Upper lobe of right lung (tissue), 1 donor: ENCODE measurements around the gene CTNNA3. TPM values are rescaled to one million over a fixed set of nuclear protein-coding genes. Genes with fewer than 3 reads are reported as not detected.

Experiments
- ATAC-seq: fragments of 200-7000 bp; cut with Tn5 transposase; one replicate; pipeline ENCODE4 v1.9.1; 2020; ENCODE audit warnings: mild to moderate bottlenecking, moderate library complexity
- DNase-seq: peaks from one replicate; pipeline ENCODE4 v3.0.0-alpha.2; 2020
- H3K27ac ChIP-seq: fragments of 200-600 bp; one replicate; pipeline ENCODE4 v1.8.0; 2022
- H3K27me3 ChIP-seq: fragments of 200-600 bp; one replicate; pipeline ENCODE4 v1.8.0; 2022; ENCODE audit warnings: mild to moderate bottlenecking
- H3K36me3 ChIP-seq: fragments of 200-600 bp; one replicate; pipeline ENCODE4 v1.8.0; 2022
- H3K4me1 ChIP-seq: fragments of 200-600 bp; one replicate; pipeline ENCODE4 v1.8.0; 2022
- H3K4me3 ChIP-seq: fragments of 200-600 bp; one replicate; pipeline ENCODE4 v1.8.0; 2022; ENCODE audit warnings: mild to moderate bottlenecking
- H3K9me3 ChIP-seq: fragments of 200-600 bp; one replicate; pipeline ENCODE4 v1.8.0; 2022
- intact Hi-C: fragments of 100-400 bp; cut with DNase I; formaldehyde crosslinking; loops from one replicate; pipeline ENCODE4 v1.11.0; 2022
- total RNA-seq: library from RNA; stranded (reverse); fragmentation: NEBNext Ultra II Directional; extraction: Animal tissue kit (Norgen Biotek cat#: 25700); gene quantifications from one replicate; pipeline ENCODE4 v1.2.1, GENCODE V29; 2021
- TF ChIP-seq, protein P1 (sequence below): fragments of 200-600 bp; IDR thresholded peaks from one replicate; pipeline ENCODE4 v1.8.0; 2022; ENCODE audit warnings: antibody characterized with exemption
- donor health status: DM: no; HTN: yes; CAD: no; lungs with severe emphysema.

CTNNA3 gene
- total RNA-seq, 1 donor from 2014 or later: 0.67 TPM

DNA sequence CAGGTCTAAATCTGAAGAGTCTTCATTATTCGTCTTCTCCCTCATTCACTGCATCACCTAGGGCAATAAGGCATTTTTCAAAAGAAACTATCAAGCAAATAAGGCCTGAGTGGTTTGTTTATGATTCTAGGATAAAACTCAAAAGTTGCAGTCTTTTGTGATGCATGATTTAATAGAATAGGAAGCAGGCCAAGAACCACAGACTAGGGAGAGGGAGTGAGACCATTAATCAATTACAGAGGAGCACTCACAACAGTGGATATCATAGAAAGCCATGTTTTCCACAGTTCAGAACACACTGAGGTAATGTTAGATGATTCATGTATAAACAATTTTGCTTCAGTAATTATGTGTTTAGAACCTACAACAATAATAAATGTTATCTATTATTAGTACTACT lies 858.0 kb downstream of the CTNNA3 start:
- DNase-seq: no peak
- intact Hi-C loops: no loop called here
- H3K27ac ChIP-seq: no peak overlapping the region
- H3K9me3 ChIP-seq: no peaks in the 10 kb centered on the region
- H3K4me1 ChIP-seq: no peaks in the 10 kb centered on the region
- TF ChIP-seq, protein P1, sequence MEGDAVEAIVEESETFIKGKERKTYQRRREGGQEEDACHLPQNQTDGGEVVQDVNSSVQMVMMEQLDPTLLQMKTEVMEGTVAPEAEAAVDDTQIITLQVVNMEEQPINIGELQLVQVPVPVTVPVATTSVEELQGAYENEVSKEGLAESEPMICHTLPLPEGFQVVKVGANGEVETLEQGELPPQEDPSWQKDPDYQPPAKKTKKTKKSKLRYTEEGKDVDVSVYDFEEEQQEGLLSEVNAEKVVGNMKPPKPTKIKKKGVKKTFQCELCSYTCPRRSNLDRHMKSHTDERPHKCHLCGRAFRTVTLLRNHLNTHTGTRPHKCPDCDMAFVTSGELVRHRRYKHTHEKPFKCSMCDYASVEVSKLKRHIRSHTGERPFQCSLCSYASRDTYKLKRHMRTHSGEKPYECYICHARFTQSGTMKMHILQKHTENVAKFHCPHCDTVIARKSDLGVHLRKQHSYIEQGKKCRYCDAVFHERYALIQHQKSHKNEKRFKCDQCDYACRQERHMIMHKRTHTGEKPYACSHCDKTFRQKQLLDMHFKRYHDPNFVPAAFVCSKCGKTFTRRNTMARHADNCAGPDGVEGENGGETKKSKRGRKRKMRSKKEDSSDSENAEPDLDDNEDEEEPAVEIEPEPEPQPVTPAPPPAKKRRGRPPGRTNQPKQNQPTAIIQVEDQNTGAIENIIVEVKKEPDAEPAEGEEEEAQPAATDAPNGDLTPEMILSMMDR: no peak
- H3K4me3 ChIP-seq: no peak overlapping the region
- no peaks in the 10 kb centered on the region for H3K36me3 ChIP-seq
- no peak for ATAC-seq
- no peaks in the 10 kb centered on the region for H3K27me3 ChIP-seq

DNA sequence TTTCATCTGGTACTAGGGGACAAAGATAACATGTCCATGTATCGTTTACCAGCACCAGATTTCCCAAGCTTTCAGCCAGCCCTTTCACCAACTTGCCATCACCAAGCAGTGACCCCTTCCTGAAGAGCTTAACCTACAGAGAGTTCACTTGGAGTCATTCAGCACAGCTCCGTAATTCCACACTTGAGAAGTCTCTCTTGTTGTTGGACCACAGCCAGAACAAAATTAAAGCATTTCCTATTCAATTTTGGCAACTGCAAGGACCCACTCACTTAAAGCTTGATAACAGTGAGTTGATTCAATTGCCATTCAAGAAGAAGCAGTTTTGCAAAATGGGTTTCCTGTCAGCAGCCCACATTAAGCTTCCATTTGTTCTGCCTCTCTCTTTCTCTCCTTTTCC lies 858.7 kb downstream of the CTNNA3 start:
- no peak for ATAC-seq
- Histone ChIP-seq H3K36me3 (no peaks in the 10 kb centered on the region), H3K4me3 (no peak overlapping the region), H3K9me3 (no peaks in the 10 kb centered on the region), H3K27ac (no peak overlapping the region), H3K27me3 (no peaks in the 10 kb centered on the region), H3K4me1 (no peaks in the 10 kb centered on the region)
- TF ChIP-seq, protein P1: no peak
- DNase-seq: no peak
- intact Hi-C loops: no loop called here

DNA sequence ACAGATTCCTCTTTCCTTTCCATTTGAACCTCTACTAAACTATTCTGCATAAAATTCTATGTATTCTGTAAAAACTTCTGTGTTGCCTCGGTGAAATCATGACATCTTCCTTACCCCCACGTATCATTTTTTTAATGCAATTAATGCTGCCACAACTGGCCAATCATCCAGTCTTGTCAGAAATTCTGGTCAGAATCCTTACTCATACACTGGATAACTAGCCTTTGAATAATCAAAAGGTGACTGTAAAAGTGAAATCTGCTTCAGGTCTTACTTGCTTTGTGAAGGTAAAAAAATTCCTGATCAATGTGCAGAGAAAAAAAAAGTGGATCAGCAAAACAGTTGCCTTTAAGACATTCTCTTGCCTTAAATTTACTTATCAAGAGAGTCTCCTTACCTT lies 859.2 kb downstream of the CTNNA3 start:
- Histone ChIP-seq H3K4me3 (no peak overlapping the region), H3K9me3 (no peaks in the 10 kb centered on the region), H3K4me1 (no peaks in the 10 kb centered on the region), H3K27ac (no peak overlapping the region), H3K27me3 (no peaks in the 10 kb centered on the region), H3K36me3 (no peaks in the 10 kb centered on the region)
- ATAC-seq (no peak), DNase-seq (no peak)
- intact Hi-C loops: no loop called here
- TF ChIP-seq, protein P1: no peak

DNA sequence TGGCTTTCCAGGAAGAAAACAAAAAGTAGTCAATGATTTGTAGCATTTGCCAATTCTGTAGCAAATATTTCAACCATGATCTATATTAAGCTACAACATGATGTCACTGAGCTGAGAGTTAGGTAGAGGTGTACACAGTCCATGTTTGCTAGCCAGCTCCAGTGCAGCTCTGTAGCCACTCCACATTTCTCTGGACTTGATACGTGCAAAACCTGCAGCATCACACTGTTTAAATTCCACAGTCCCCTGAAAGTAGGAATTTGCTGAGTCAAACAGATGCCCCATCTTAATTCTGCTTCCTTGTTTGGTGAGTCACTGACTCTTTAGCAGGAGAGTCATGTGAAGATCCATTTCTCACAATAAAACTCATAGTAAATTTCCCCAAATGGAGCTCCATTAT lies 859.9 kb downstream of the CTNNA3 start:
- H3K27me3 ChIP-seq: no peaks in the 10 kb centered on the region
- H3K9me3 ChIP-seq: no peaks in the 10 kb centered on the region
- no peak overlapping the region for H3K4me3 ChIP-seq
- no peak overlapping the region for H3K27ac ChIP-seq
- no peaks in the 10 kb centered on the region for H3K4me1 ChIP-seq
- intact Hi-C loops: no loop called here
- DNase-seq (no peak), ATAC-seq (peak; percentile 34)
- TF ChIP-seq, protein P1: no peak
- no peaks in the 10 kb centered on the region for H3K36me3 ChIP-seq

DNA sequence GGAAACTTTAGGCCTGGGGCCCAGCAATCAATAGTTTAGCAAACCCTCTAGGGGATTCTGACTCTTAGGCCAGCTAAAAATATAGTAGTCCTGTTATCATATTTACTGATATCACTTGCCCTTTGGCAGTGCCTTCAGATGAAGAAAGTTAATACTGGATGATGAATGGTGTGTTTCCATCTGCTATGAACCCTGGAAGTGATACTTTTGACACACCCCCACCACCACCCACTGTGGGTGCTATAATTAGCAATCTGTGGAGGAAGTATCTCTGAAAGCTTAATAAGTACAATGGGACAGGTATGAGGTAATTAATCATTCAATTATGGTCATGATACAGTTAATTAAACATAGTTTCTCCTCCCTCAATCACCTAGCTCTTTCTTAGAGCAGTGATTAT lies 860.6 kb downstream of the CTNNA3 start:
- ATAC-seq (no peak), DNase-seq (no peak)
- H3K36me3 ChIP-seq: no peaks in the 10 kb centered on the region
- no peak overlapping the region for H3K4me3 ChIP-seq
- no peaks in the 10 kb centered on the region for H3K4me1 ChIP-seq
- H3K27me3 ChIP-seq: no peaks in the 10 kb centered on the region
- TF ChIP-seq, protein P1: no peak
- no peaks in the 10 kb centered on the region for H3K9me3 ChIP-seq
- no peak overlapping the region for H3K27ac ChIP-seq
- intact Hi-C loops: no loop called here

DNA sequence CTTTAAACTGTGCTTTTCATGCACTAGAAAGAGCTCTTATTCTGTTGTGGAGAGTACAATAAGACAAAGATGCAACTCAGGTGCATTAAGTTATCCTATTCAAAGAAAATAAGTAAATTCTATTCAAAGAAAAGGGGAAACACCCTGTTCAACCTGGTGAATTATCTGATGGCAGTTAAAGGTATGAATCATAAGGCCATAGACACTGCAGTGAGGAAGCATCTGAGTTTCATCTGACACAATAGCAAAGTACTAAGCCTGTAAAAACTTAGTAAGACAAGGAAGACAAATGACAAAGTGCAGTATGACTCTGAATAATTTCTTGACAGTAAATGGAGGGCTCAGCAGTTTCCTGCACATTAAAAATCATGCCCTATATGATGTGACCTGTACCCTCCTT lies 861.2 kb downstream of the CTNNA3 start:
- Histone ChIP-seq H3K4me1 (no peaks in the 10 kb centered on the region), H3K9me3 (no peaks in the 10 kb centered on the region), H3K27me3 (no peaks in the 10 kb centered on the region), H3K27ac (no peak overlapping the region), H3K4me3 (no peak overlapping the region), H3K36me3 (no peaks in the 10 kb centered on the region)
- ATAC-seq (no peak), DNase-seq (no peak)
- intact Hi-C loops: no loop called here
- TF ChIP-seq, protein P1: no peak
